Activated naive CD4-positive, alpha-beta T cell treated with anti-CD3 and anti-CD28 coated beads, Interleukin-2, amount 50 U/mL, for 16 hours (primary cell): ENCODE measurements around the gene CYP17A1.
"Not testable (repeated sequence)": the region's sequence is repeated elsewhere in the genome, so short reads cannot be mapped to it uniquely, and the experiment has no call there.

Experiments
- DNase-seq: peaks from one replicate; pipeline ENCODE4 v3.0.0-alpha.2; 2020

The CYP17A1 gene

GRCh38 chr10:102837230-102837721 is at the start of gene CYP17A1:
CYP17A1 (minus strand) TSS chr10:102837413; CDS start chr10:102837361, 52 bp downstream.
- DNase-seq, result no peak

GRCh38 chr10:102880256-102880655 is 43.0 kb upstream of the CYP17A1 start:
- DNase-seq, result no peak

- no peak for DNase-seq
Measured at GRCh38 chr10:102878629-102879028, 41.4 kb upstream of the CYP17A1 start.

- DNase-seq, result no peak
Measured at GRCh38 chr10:102876747-102877153, 39.5 kb upstream of the CYP17A1 start.

- DNase-seq, result no peak
Measured at GRCh38 chr10:102872163-102872562, 35.0 kb upstream of the CYP17A1 start.

GRCh38 chr10:102870221-102870620 is 33.0 kb upstream of the CYP17A1 start:
- no peak for DNase-seq

- DNase-seq, result peak; percentile 15
Measured at GRCh38 chr10:102869258-102870198, 32.3 kb upstream of the CYP17A1 start, which contains the start of gene AS3MT. AS3MT (plus strand) TSS chr10:102869470; CDS start chr10:102869593, 123 bp downstream.

GRCh38 chr10:102868911-102869257 is 31.7 kb upstream of the CYP17A1 start:
- no peak for DNase-seq

GRCh38 chr10:102865620-102866019 is 28.4 kb upstream of the CYP17A1 start:
- no peak for DNase-seq

GRCh38 chr10:102863660-102864059 is 26.4 kb upstream of the CYP17A1 start:
- DNase-seq, result no peak

- no peak for DNase-seq
Measured at GRCh38 chr10:102859911-102860310, 22.7 kb upstream of the CYP17A1 start.

- no peak for DNase-seq
Measured at GRCh38 chr10:102856758-102857424, 19.7 kb upstream of the CYP17A1 start.

- not testable (repeated sequence) for DNase-seq
Measured at GRCh38 chr10:102855731-102856436, 18.7 kb upstream of the CYP17A1 start.

- not testable (repeated sequence) for DNase-seq
Measured at GRCh38 chr10:102853237-102853636, 16.0 kb upstream of the CYP17A1 start.

- no peak for DNase-seq
Measured at GRCh38 chr10:102850025-102850518, 12.9 kb upstream of the CYP17A1 start.

GRCh38 chr10:102845352-102845902 is 8.2 kb upstream of the CYP17A1 start:
- DNase-seq, result no peak

- DNase-seq, result not testable (repeated sequence)
Measured at GRCh38 chr10:102844190-102844776, 7.1 kb upstream of the CYP17A1 start.

- not testable (repeated sequence) for DNase-seq
Measured at GRCh38 chr10:102843139-102843538, 5.9 kb upstream of the CYP17A1 start.

- no peak for DNase-seq
Measured at GRCh38 chr10:102841827-102842345, 4.7 kb upstream of the CYP17A1 start.

- DNase-seq, result not testable (repeated sequence)
Measured at GRCh38 chr10:102838276-102838927, 1.2 kb upstream of the CYP17A1 start.

- peak; percentile 75 for DNase-seq
Measured at GRCh38 chr10:102835007-102835482, 2.2 kb downstream of the CYP17A1 start.
